Astrocyte (in vitro differentiated cells and primary cell): Measurements from ENCODE around the gene GRIK1.

Experiments used
- EZH2 ChIP-seq: IDR thresholded peaks from 2 replicates; pipeline ENCODE4 v1.6.1; 2012; ENCODE audit warnings: mild to moderate bottlenecking, low read length, inconsistent platforms; ENCODE audit not compliant: insufficient read depth
- TF ChIP-seq, protein P1 (sequence below): IDR thresholded peaks from 2 replicates; pipeline ENCODE4 v1.5.1; 2011; ENCODE audit warnings: low read depth, mild to moderate bottlenecking, inconsistent platforms, low read length, moderate library complexity; ENCODE audit not compliant: insufficient read depth

DNA sequence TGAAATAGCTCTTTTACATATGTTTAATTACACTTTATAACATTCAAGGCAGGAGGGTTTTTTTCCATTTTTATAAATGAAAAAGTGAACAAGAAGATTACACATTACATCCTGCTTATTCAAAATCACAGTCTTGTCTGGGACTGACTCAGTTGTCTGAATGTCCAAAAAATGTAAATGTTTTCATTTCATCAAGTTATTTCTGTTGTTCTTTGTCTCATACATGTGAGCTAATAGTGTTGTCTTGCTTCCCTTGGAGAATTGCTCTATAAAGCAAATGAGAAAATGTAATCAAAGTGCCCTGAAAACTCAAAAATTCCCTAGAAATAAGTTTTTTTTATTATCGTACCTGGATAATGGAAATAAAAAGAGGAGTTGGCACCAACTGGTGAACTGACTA lies 242.9 kb downstream of the GRIK1 start:
- TF ChIP-seq, protein P1, sequence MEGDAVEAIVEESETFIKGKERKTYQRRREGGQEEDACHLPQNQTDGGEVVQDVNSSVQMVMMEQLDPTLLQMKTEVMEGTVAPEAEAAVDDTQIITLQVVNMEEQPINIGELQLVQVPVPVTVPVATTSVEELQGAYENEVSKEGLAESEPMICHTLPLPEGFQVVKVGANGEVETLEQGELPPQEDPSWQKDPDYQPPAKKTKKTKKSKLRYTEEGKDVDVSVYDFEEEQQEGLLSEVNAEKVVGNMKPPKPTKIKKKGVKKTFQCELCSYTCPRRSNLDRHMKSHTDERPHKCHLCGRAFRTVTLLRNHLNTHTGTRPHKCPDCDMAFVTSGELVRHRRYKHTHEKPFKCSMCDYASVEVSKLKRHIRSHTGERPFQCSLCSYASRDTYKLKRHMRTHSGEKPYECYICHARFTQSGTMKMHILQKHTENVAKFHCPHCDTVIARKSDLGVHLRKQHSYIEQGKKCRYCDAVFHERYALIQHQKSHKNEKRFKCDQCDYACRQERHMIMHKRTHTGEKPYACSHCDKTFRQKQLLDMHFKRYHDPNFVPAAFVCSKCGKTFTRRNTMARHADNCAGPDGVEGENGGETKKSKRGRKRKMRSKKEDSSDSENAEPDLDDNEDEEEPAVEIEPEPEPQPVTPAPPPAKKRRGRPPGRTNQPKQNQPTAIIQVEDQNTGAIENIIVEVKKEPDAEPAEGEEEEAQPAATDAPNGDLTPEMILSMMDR = no peak
- TF ChIP-seq EZH2 = no peak
